ENCODE results near the gene ZBTB8B. TPM values are rescaled to one million over a fixed set of nuclear protein-coding genes. Genes with fewer than 3 reads are reported as not detected.
A peak's percentile ranks its signal among the peaks of the same experiment; 100 is the strongest.

ZBTB8B gene
- polyA plus RNA-seq, 1 experiment = not detected

- Histone ChIP-seq H3K27me3 (ENCODE audit: control insufficient read depth, insufficient read depth, low read length) (peaks cover 28% of the 10 kb centered on the region), H3K4me3 (ENCODE audit: low read depth, low read length) (peak overlapping the region; percentile 22), H3K36me3 (ENCODE audit: control insufficient read depth, insufficient read depth, low read length) (no peaks in the 10 kb centered on the region)
- DNase-seq (ENCODE audit: low read depth) = no peak
- POLR2A ChIA-PET = no interaction called here
- CTCF ChIA-PET = interaction anchor here (0.7 to 1.2 kb wide), 3 partner anchors 36 to 428 kb away, joined by 3 to 4 read pairs (median 4); no protein-coding TSS in a partner anchor
- TF ChIP-seq, protein P1, sequence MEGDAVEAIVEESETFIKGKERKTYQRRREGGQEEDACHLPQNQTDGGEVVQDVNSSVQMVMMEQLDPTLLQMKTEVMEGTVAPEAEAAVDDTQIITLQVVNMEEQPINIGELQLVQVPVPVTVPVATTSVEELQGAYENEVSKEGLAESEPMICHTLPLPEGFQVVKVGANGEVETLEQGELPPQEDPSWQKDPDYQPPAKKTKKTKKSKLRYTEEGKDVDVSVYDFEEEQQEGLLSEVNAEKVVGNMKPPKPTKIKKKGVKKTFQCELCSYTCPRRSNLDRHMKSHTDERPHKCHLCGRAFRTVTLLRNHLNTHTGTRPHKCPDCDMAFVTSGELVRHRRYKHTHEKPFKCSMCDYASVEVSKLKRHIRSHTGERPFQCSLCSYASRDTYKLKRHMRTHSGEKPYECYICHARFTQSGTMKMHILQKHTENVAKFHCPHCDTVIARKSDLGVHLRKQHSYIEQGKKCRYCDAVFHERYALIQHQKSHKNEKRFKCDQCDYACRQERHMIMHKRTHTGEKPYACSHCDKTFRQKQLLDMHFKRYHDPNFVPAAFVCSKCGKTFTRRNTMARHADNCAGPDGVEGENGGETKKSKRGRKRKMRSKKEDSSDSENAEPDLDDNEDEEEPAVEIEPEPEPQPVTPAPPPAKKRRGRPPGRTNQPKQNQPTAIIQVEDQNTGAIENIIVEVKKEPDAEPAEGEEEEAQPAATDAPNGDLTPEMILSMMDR (IDR thresholded peaks at IDR 0.05; ENCODE audit: insufficient read depth, low read depth, low read length) = no peak
These were observed 619 bp upstream of the ZBTB8B start for GRCh38 chr1:32464191-32464715.

DNA sequence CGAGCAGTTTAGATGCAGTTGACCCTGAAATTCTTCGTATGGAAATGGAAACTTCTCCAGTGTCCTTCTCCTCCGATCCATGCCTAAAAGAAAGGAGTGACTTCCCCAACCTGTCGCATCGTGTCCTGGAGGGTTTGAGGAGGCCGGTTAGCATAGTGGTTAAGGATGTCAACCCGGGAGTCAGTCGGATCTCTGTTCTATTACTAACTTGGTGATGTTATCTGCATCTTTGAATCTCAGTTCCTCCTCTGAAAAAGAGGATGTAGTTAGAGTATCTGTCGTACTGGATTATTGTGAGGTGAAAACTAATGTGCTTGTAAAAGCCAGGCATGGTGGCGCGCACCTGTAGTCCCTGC, 684 bp downstream of the ZBTB8B start:
- Histone ChIP-seq H3K4me3 (ENCODE audit: low read depth, low read length) (no peak overlapping the region), H3K27me3 (ENCODE audit: control insufficient read depth, insufficient read depth, low read length) (peaks cover 28% of the 10 kb centered on the region), H3K36me3 (ENCODE audit: control insufficient read depth, insufficient read depth, low read length) (no peaks in the 10 kb centered on the region)
- TF ChIP-seq, protein P1 (IDR thresholded peaks at IDR 0.05; ENCODE audit: insufficient read depth, low read depth, low read length) = no peak
- ChIA-PET POLR2A (no interaction called here), CTCF (no interaction called here)
- DNase-seq (ENCODE audit: low read depth) = no peak

- TF ChIP-seq, protein P1 (IDR thresholded peaks at IDR 0.05; ENCODE audit: insufficient read depth, low read depth, low read length) = no peak
- Histone ChIP-seq H3K36me3 (ENCODE audit: control insufficient read depth, insufficient read depth, low read length) (no peaks in the 10 kb centered on the region), H3K27me3 (ENCODE audit: control insufficient read depth, insufficient read depth, low read length) (peaks cover 25% of the 10 kb centered on the region), H3K4me3 (ENCODE audit: low read depth, low read length) (no peak overlapping the region)
- DNase-seq (ENCODE audit: low read depth) = no peak
- ChIA-PET POLR2A (no interaction called here), CTCF (no interaction called here)
These were observed 1.9 kb downstream of the ZBTB8B start for GRCh38 chr1:32466761-32467160.

GRCh38 chr1:32468791-32469190, 3.9 kb downstream of the ZBTB8B start:
- TF ChIP-seq, protein P1 (IDR thresholded peaks at IDR 0.05; ENCODE audit: insufficient read depth, low read depth, low read length) = no peak
- ChIA-PET POLR2A (interaction anchor here (0.6 kb wide), 1 partner anchor 57 kb away, joined by 5 read pairs; no protein-coding TSS in a partner anchor), CTCF (interaction anchor here (0.8 to 1.0 kb wide), 2 partner anchors 12 to 70 kb away, joined by 3 to 4 read pairs; no protein-coding TSS in a partner anchor)
- no peak for DNase-seq (ENCODE audit: low read depth)
- Histone ChIP-seq H3K4me3 (ENCODE audit: low read depth, low read length) (no peak overlapping the region), H3K36me3 (ENCODE audit: control insufficient read depth, insufficient read depth, low read length) (no peaks in the 10 kb centered on the region), H3K27me3 (ENCODE audit: control insufficient read depth, insufficient read depth, low read length) (peaks cover 16% of the 10 kb centered on the region)

DNA sequence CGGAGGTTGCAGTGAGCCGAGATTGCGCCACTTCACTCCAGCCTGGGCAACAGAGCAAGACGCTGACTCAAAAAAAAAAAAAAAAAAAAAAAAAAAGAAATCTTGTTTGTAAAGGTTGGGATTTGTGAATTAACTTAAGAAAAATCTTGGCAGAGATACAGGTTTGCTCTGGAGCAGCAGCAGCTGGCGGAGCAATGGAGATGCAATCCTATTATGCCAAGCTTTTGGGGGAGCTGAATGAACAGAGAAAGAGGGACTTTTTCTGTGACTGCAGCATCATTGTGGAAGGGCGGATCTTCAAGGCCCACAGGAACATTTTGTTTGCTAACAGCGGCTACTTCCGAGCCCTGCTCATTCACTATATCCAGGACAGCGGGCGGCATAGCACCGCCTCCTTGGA, 5.6 kb downstream of the ZBTB8B start:
- TF ChIP-seq, protein P1 (IDR thresholded peaks at IDR 0.05; ENCODE audit: insufficient read depth, low read depth, low read length) = no peak
- no peak for DNase-seq (ENCODE audit: low read depth)
- POLR2A ChIA-PET = no interaction called here
- Histone ChIP-seq H3K36me3 (ENCODE audit: control insufficient read depth, insufficient read depth, low read length) (no peaks in the 10 kb centered on the region), H3K27me3 (ENCODE audit: control insufficient read depth, insufficient read depth, low read length) (peaks cover 9% of the 10 kb centered on the region), H3K4me3 (ENCODE audit: low read depth, low read length) (no peak overlapping the region)
- CTCF ChIA-PET = no interaction called here
